ENCODE measurements around the gene STK32B. TPM values are rescaled to one million over a fixed set of nuclear protein-coding genes. Genes with fewer than 3 reads are reported as not detected.
A peak's percentile ranks its signal among the peaks of the same experiment; 100 is the strongest.

The STK32B gene
- total and polyA plus RNA-seq, 11 donors: 0.08 to 2.0 (median 0.25) TPM

GRCh38 chr4:5203309-5203992, 152.2 kb downstream of the STK32B start:
- H3K9me3 ChIP-seq: peaks cover 0 to 6% (median 0%) of the 10 kb centered on the region in 12 donors
- H3K36me3 ChIP-seq: no peaks in the 10 kb centered on the region
- ATAC-seq: no peak
- TF ChIP-seq POLR2A (IDR thresholded peaks at IDR 0.05): no peak
- TF ChIP-seq, protein P1, sequence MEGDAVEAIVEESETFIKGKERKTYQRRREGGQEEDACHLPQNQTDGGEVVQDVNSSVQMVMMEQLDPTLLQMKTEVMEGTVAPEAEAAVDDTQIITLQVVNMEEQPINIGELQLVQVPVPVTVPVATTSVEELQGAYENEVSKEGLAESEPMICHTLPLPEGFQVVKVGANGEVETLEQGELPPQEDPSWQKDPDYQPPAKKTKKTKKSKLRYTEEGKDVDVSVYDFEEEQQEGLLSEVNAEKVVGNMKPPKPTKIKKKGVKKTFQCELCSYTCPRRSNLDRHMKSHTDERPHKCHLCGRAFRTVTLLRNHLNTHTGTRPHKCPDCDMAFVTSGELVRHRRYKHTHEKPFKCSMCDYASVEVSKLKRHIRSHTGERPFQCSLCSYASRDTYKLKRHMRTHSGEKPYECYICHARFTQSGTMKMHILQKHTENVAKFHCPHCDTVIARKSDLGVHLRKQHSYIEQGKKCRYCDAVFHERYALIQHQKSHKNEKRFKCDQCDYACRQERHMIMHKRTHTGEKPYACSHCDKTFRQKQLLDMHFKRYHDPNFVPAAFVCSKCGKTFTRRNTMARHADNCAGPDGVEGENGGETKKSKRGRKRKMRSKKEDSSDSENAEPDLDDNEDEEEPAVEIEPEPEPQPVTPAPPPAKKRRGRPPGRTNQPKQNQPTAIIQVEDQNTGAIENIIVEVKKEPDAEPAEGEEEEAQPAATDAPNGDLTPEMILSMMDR (IDR thresholded peaks at IDR 0.05): no peak
- intact Hi-C loops (cut with DNase I): no loop called here
- no peaks in the 10 kb centered on the region for H3K4me1 ChIP-seq
- H3K4me3 ChIP-seq: no peak overlapping the region
- no peak for DNase-seq
- no peaks in the 10 kb centered on the region for H3K27me3 ChIP-seq
- 62 to 72% (median 67%) methylated on average over 7 of the region's 7 CpGs for WGBS, 4 donors
- no peak overlapping the region for H3K27ac ChIP-seq

DNA sequence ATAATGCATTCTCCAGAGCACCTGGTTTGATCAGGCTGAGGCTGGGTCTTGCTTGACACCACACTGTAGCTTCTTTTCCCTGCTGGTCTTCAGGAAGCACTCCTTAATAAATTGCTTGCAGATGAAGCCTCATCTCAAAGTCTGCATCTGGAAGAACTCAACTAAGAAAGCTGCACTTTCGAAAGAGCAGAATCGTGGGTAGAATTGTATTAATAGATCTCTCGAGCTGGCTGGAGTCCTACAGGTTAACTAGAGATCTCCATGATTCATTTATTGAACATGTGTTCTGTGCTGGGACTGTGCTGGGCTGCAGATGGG, 152.7 kb downstream of the STK32B start:
- no peak for ATAC-seq

GRCh38 chr4:5204781-5205180, 153.5 kb downstream of the STK32B start:
- 24 to 41% (median 30%) methylated on average over 2 of the region's 2 CpGs for WGBS, 4 donors
- no peaks in the 10 kb centered on the region for H3K36me3 ChIP-seq
- DNase-seq (no peak), ATAC-seq (peak in 1 of 4 donors; percentile 54)
- H3K27me3 ChIP-seq: no peaks in the 10 kb centered on the region
- intact Hi-C loops (cut with DNase I): no loop called here
- no peak overlapping the region for H3K4me3 ChIP-seq
- H3K4me1 ChIP-seq: no peaks in the 10 kb centered on the region
- peaks cover 0 to 6% (median 0%) of the 10 kb centered on the region in 12 donors for H3K9me3 ChIP-seq
- no peak overlapping the region for H3K27ac ChIP-seq
- no peak for TF ChIP-seq POLR2A (IDR thresholded peaks at IDR 0.05)
- TF ChIP-seq, protein P1 (IDR thresholded peaks at IDR 0.05): no peak

More for the DNA sequence above, 152.7 kb downstream of the STK32B start:
- H3K4me1 ChIP-seq: no peaks in the 10 kb centered on the region
- H3K27ac ChIP-seq: no peak overlapping the region
- intact Hi-C loops (cut with DNase I): no loop called here
- TF ChIP-seq, protein P1 (IDR thresholded peaks at IDR 0.05): no peak
- TF ChIP-seq POLR2A (IDR thresholded peaks at IDR 0.05): no peak
- no peaks in the 10 kb centered on the region for H3K36me3 ChIP-seq
- H3K4me3 ChIP-seq: no peak overlapping the region
- H3K9me3 ChIP-seq: peaks cover 0 to 6% (median 0%) of the 10 kb centered on the region in 12 donors
- no peak for DNase-seq
- no peaks in the 10 kb centered on the region for H3K27me3 ChIP-seq
- 60 to 73% (median 70%) methylated on average over 3 of the region's 3 CpGs for WGBS, 4 donors

- no peak overlapping the region for H3K27ac ChIP-seq
- DNase-seq (peak in 4 of 5 donors; percentile 18 to 48 (median 32)), ATAC-seq (peak in 3 of 4 donors; percentile 51 to 88 (median 72))
- no peak overlapping the region for H3K4me3 ChIP-seq
- TF ChIP-seq POLR2A (IDR thresholded peaks at IDR 0.05): no peak
- TF ChIP-seq, protein P1 (IDR thresholded peaks at IDR 0.05): no peak
- no peaks in the 10 kb centered on the region for H3K27me3 ChIP-seq
- H3K9me3 ChIP-seq: peaks cover 0 to 6% (median 0%) of the 10 kb centered on the region in 12 donors
- intact Hi-C loops (cut with DNase I): no loop called here
- WGBS, 4 donors: 60 to 68% (median 63%) methylated on average over 9 of the region's 9 CpGs
- H3K4me1 ChIP-seq: no peaks in the 10 kb centered on the region
- no peaks in the 10 kb centered on the region for H3K36me3 ChIP-seq
These were observed 154.9 kb downstream of the STK32B start for GRCh38 chr4:5206016-5206790.

Data from heart left ventricle (tissue), 16 donors.